Measurements from ENCODE around the gene SEMG2. TPM values are rescaled to one million over a fixed set of nuclear protein-coding genes. Genes with fewer than 3 reads are reported as not detected.

The SEMG2 gene
- total and polyA plus RNA-seq, 2 of the 13 experiments (the other 11 are each of a cell fraction or from before 2014, with no cell fraction given): not detected

GRCh38 chr20:45189861-45190260 is 31.3 kb upstream of the SEMG2 start (continued):
- TF ChIP-seq, protein P1, sequence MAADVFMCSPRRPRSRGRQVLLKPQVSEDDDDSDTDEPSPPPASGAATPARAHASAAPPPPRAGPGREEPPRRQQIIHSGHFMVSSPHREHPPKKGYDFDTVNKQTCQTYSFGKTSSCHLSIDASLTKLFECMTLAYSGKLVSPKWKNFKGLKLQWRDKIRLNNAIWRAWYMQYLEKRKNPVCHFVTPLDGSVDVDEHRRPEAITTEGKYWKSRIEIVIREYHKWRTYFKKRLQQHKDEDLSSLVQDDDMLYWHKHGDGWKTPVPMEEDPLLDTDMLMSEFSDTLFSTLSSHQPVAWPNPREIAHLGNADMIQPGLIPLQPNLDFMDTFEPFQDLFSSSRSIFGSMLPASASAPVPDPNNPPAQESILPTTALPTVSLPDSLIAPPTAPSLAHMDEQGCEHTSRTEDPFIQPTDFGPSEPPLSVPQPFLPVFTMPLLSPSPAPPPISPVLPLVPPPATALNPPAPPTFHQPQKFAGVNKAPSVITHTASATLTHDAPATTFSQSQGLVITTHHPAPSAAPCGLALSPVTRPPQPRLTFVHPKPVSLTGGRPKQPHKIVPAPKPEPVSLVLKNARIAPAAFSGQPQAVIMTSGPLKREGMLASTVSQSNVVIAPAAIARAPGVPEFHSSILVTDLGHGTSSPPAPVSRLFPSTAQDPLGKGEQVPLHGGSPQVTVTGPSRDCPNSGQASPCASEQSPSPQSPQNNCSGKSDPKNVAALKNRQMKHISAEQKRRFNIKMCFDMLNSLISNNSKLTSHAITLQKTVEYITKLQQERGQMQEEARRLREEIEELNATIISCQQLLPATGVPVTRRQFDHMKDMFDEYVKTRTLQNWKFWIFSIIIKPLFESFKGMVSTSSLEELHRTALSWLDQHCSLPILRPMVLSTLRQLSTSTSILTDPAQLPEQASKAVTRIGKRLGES (CRISPR knock-in tag; IDR thresholded peaks at IDR 0.05; ENCODE audit: borderline replicate concordance): no peak
- TF ChIP-seq HOXA9 (CRISPR knock-in tag; IDR thresholded peaks at IDR 0.05; ENCODE audit: borderline replicate concordance): no peak

GRCh38 chr20:45191926-45192325 is 29.2 kb upstream of the SEMG2 start:
- ChIA-PET POLR2A (no interaction called here), CTCF (ENCODE audit: low intra/inter-chr PET ratio, low total read pairs) (no interaction called here)
- Histone ChIP-seq H2AFZ (ENCODE audit: low read length) (no peak overlapping the region), H3K9ac (ENCODE audit: insufficient read depth, low read depth, low read length) (no peak overlapping the region), H3K4me1 (ENCODE audit: insufficient read depth, low read length) (no peaks in the 10 kb centered on the region), H3K36me3 (replicated peaks in 1 of 2; ENCODE audit: control insufficient read depth in 1 of 2, insufficient read depth in 2 of 2, low read length in 2 of 2) (no peaks in the 10 kb centered on the region), H3K27me3 (ENCODE audit: control insufficient read depth in 1 of 2, insufficient read depth in 2 of 2, low read length in 2 of 2) (peaks cover 0 to 1% of the 10 kb centered on the region in 2 experiments; a peak in 1 of 5 replicates), H3K79me2 (ENCODE audit: insufficient read depth, low read length) (no peaks in the 10 kb centered on the region), H4K20me1 (ENCODE audit: insufficient read depth, low read length) (no peaks in the 10 kb centered on the region), H3K4me3 (replicated peaks in 1 of 3; ENCODE audit: insufficient read depth in 1 of 3, low read depth in 2 of 3, low read length in 3 of 3) (no peak overlapping the region), H3K4me2 (ENCODE audit: low read depth, low read length) (no peak overlapping the region), H3K27ac (ENCODE audit: extremely low read length, insufficient read depth, low read length) (no peak overlapping the region), H3K9me3 (ENCODE audit: low read length) (no peaks in the 10 kb centered on the region)
- no peak for FAIRE-seq
- BruUV-seq (replicated peaks): no TSS peak
- no peak for DNase-seq (ENCODE audit: low spot score)
- intact Hi-C loops (cut with micrococcal nuclease; ENCODE audit: unreplicated experiment): no loop called here
- in situ Hi-C loops (cut with HindIII; ENCODE audit: extremely low pct_ligation_motif_present, low pct_unique_long_range_greater_than_20kb): no loop called here
- TF ChIP-seq HOXA3 (CRISPR knock-in tag; IDR thresholded peaks at IDR 0.05) (no peak), GABPA (IDR thresholded peaks at IDR 0.05; ENCODE audit: low read depth, low read length) (no peak), GABPA (CRISPR knock-in tag; IDR thresholded peaks at IDR 0.05; ENCODE audit: low read depth) (no peak), ZNF782 (CRISPR knock-in tag; IDR thresholded peaks at IDR 0.05; ENCODE audit: borderline replicate concordance) (no peak), ZBTB43 (CRISPR knock-in tag; conservative IDR thresholded peaks at IDR 0.05) (no peak), ZKSCAN5 (CRISPR knock-in tag; IDR thresholded peaks at IDR 0.05) (no peak), ZNF143 (CRISPR knock-in tag; IDR thresholded peaks at IDR 0.05) (no peak), ZNF652 (CRISPR knock-in tag; IDR thresholded peaks at IDR 0.05; ENCODE audit: borderline replicate concordance, low read depth) (no peak)
- TF ChIP-seq, protein P2, sequence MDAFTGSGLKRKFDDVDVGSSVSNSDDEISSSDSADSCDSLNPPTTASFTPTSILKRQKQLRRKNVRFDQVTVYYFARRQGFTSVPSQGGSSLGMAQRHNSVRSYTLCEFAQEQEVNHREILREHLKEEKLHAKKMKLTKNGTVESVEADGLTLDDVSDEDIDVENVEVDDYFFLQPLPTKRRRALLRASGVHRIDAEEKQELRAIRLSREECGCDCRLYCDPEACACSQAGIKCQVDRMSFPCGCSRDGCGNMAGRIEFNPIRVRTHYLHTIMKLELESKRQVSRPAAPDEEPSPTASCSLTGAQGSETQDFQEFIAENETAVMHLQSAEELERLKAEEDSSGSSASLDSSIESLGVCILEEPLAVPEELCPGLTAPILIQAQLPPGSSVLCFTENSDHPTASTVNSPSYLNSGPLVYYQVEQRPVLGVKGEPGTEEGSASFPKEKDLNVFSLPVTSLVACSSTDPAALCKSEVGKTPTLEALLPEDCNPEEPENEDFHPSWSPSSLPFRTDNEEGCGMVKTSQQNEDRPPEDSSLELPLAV (CRISPR knock-in tag; conservative IDR thresholded peaks at IDR 0.05; ENCODE audit: low read depth): no peak
- TF ChIP-seq, protein P3, sequence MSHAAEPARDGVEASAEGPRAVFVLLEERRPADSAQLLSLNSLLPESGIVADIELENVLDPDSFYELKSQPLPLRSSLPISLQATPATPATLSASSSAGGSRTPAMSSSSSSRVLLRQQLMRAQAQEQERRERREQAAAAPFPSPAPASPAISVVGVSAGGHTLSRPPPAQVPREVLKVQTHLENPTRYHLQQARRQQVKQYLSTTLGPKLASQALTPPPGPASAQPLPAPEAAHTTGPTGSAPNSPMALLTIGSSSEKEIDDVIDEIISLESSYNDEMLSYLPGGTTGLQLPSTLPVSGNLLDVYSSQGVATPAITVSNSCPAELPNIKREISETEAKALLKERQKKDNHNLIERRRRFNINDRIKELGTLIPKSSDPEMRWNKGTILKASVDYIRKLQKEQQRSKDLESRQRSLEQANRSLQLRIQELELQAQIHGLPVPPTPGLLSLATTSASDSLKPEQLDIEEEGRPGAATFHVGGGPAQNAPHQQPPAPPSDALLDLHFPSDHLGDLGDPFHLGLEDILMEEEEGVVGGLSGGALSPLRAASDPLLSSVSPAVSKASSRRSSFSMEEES (CRISPR knock-in tag; IDR thresholded peaks at IDR 0.05): no peak
- ATAC-seq: no peak
- WGBS (ENCODE audit: low lambda C conversion rate): 58% methylated on average over 3 of the region's 3 CpGs
